OCI-M1 (cell line): Measurements from ENCODE around the gene AGMAT.

Experiments used
- DNase-seq: peaks from one replicate; lab custom pipeline; 2025; lab: John Stamatoyannopoulos, UW

Gene AGMAT

DNA sequence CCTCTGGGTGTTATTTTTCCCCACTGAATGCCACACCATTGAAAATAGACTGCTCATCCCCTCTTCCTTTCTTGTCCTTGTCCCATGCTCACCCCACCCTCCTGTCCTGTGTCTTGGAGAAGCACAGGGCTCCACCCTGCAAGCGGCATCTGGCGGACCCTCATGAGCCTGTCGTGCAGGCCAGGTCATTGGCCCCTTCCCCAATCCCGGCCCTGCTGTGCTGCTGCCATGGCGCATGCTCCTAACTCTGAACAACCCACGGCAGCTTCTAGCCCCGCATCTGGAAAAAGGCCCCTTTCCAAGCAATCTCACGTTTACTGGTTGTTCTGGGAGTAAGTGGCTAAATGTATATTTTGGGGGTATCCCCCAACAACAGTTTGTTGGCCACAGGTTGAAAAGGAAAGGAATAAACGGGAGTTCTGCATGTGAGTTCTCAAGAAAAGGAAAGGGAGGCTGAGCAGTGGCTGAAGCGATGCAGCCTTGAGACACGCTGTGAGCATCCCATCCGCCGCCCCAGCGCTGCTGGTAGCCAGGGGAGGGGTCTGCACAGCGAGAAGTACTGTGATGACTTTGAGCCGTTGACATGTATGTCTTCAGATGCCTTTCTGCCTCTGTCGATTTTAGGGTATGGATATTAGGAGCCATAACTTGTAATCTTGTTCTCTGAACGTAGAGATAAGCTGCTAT, 16.3 kb downstream of the AGMAT start:
- no peak for DNase-seq

DNA sequence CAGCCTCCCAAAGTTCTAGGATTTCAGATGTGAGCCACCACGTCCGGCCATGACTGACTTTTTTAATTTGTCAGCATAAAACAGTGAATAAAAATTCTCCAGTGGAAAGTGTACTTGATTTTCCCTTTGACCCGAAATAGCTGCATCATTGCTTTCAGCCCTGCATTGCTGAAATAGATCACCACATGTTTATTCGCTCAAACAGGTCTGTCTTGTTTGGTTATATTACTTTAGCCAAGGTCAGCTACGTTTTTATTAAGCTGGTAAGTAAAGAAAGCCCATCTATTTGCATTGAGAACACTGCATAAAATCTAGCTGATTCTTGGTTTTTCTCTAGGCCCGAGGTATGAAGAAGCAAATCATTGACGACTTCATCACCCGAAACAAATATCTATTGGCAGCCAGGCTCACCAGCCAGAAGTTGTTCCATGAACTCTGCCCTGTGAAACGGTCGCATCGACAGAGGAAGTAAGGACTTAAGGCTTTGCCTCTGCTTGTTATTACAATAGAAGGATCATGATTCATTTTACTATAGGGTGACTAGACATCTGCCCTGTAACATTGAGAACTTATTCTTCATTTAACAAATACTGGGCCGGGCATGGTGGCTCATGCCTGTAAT, 25.6 kb downstream of the AGMAT start:
- DNase-seq: no peak

DNA sequence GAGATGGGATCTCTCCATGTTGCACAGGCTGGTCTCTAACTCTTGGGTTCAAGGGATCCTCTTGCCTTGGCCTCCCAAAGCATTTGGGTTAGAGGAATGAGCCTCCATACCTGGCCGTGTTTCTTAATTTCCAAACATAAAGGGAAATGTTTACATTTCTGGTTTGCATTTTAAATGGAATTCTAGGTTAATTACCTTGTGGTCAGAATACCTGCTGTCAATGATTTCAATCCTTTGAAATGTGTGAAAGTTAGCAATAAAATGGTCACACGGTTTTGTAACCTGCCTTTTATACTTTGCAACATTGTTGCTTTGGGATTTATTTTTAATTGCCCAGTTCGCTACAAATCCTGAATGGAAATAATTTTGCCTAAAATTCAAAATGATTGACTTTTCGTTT, 26.3 kb downstream of the AGMAT start:
- no peak for DNase-seq

DNA sequence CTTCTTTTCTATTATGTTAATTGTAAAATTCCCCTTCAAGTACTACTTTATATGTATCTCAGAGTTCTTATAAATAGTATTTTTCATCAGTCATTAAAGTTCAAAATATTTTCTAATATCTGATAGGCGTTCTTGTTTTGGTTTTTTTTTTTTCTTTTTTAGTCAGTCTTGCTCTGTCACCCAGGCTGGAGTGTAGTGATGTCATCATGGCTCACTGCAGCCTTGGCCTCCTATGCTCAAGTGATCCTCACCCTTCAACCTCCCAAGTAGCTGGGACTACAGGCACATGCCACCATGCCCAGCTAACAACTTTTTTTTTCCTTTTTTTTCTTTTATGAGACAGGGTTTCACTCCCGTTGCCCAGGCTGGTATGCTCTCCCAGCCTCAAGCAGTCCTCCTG, 27.3 kb downstream of the AGMAT start:
- DNase-seq: no peak

DNA sequence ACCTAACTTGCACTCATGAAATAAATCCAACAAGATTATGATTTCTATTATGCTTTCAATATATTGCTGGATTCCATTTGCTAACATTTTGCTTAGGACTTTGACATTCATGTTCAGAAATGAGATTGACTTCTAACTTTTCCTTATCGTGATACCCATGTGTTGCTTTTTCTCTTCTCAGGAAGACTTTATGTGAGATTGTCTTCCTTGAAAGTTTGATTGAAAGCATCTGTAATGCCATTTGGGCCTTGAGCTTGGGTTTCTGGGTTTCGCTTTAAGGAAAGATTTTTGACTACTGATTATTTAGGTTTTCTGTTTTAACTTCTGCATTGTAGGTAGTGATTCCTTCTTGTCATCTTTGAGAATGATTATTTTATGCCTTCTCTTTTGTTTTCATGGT, 27.8 kb downstream of the AGMAT start:
- DNase-seq: no peak

DNA sequence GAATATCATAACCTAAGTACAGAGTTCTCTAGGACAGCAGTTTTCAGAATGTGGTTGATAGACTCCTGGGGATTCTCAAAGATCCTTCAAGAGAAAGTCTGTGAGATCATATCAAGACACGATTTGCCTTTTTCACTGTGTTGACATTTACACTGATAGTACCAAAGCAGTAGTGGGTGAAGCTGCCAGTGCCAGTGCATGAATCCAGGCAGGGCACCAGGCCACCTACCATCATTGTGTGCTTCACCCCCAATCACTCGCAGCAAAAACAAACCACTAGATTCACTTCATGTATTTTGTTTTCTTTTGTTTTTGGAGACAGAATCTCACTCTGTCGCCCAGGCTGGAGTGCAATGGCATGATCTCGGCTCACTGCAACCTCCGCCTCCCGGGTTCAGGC, 34.3 kb downstream of the AGMAT start:
- DNase-seq: no peak

DNA sequence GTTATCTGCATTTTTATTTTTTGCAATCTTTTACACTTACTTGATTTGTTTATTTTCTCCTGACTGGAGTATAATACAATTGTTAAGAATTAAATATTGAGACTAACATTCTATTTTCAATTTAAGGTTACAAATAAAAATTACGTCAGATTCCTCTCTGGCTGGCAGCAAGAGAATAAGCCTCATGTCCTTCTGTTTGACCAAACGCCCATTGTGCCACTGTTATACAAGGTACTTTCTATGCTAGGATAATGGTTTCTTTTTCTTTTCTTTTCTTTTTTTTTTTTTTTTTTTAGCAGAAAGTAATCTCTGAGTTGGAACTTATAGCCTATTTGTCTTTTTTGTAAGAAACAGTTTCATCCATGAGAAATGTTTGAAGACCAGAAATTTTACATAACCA, 38.2 kb downstream of the AGMAT start:
- DNase-seq: no peak

DNA sequence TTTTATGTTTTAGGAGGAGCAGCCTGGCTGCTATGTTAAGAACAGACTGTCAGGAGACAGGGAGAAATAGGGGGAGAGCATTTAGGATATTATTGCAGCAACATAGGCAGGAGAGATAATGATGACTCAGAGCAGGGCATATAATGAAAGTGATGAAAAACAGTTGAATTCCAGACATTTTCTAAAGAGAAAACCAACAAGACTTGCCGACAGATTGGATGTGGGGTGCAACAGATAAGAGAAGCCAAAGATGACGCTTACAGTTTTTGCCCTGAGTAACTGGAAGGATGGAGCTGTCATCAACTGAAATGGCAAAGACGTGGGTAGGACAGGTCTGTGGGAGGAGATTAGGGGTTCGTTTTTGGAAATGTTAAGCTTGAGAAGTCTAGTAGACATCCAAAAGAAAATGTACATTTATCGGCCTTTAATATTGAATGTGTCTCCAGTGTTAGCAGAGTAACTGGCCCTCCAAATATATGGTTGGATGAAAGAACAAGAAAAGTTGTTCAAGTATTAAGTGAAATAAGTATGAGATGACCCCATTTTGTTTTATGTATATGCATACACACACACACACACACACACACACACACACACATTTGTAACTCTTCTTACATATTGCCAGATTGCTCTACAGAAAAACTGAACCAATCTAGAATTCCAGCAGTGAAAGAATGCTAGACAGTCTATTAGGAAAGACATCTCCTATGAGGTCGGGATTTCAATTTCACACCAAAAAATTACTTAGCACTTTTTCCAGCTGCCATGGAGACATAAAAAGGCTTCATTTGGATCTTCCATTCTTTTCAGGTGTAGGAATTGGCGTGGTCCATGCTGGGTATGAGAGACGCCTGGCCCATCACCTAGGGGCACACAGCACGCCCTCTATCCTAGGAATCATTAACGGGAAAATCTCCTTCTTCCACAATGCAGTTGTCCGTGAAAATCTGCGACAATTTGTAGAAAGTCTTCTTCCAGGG, 41.0 kb downstream of the AGMAT start:
- peak; percentile 85 for DNase-seq

DNA sequence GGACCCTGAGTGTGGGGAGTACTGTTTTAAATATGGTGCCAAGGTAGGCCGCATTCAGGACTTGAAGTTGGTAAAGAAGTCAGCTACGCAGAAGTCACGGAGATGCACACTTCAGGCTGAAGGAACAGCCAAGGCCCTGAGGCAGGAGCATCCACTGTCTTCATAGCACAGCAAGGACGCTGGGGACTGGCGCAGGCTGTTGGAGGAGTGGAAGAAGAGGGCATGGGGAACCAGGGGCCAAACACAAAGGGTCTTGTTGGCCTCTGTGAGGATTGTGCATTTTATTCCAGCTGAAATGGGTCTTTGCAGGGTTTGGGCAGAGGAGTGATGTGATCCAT, 41.6 kb downstream of the AGMAT start:
- no peak for DNase-seq

DNA sequence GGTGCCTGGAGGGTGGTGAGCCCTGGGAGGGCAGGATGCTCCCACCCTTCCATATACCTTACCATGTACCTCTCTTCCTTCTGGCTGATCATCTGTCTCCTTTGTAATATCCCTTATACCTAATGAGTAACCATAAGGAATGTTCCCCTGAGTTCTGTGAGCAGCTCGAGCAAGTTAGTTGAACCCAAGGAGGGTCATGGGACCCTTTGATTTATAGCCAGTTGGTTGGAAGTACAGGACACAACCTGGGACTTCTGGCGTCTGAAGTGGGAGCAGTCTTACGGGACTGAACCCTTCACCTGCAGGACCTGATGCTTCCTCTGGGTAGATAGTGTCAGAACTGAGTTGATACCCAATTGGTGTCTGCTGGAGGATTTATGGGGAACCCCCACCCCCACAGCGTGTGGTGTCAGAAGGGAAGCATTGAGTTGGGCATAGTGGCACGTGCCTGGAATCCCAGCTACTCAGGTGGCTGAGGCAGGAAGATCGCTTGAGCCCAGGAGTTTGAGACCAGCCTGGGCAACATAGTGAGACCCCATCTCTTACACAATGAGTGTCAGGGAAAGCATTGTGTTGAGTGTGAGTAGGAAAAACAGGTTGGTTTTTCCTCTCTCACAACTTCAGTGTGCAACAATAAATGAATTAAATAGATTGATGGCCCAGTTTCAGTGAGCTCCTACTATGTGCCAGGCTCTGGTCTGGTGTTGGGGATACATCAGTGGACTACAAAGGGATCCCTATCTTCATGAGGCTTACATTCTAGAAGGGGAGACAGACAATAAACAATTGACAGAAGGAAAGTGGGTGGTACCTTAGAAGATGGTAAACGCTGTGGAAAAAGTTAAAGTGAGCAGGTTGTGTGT, 42.2 kb downstream of the AGMAT start:
- DNase-seq: no peak

DNA sequence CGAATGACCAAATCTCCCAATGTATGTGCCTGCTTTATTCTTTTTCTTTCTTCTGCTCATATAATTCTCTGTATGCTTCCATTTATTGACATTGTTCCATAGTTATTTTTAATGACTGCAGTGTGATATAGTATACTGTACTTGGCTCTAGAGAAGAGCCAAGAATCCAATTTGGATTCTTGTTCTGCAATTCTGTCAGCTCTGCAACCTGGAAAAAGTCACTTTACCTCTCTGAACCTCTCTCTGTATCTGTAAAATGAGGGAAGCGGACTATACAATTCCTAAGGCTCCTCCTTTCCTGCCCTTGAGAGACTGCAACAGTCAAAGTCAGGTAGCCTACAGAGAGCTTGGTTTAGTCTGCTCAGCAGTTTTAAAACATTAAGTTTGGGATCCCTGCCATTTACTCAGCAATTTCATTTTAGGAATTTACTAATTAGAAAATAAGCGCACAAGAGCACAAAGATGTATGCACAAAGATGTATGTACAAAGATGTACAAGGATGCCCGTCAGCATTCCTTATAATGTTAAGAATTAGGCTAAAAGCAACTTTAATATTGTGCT, 43.5 kb downstream of the AGMAT start:
- DNase-seq: no peak

DNA sequence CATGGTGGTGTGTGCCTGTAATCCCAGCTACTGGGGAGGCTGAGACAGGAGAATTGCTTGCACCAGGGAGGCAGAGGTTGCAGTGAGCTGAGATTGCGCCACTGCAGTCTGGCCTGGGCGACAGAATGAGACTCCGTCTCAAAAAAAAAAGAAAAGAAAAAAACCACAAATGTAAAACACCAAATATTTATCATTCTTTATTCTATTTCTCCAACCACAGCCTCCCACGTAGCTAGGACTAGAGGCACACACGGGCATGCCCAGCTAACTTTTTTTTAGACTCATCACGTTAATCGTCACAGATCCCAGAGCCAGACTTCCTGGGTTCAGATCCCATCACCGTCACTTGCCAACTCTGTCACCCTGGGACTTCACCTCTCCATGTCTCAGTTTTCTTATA, 44.7 kb downstream of the AGMAT start:
- no peak for DNase-seq

DNA sequence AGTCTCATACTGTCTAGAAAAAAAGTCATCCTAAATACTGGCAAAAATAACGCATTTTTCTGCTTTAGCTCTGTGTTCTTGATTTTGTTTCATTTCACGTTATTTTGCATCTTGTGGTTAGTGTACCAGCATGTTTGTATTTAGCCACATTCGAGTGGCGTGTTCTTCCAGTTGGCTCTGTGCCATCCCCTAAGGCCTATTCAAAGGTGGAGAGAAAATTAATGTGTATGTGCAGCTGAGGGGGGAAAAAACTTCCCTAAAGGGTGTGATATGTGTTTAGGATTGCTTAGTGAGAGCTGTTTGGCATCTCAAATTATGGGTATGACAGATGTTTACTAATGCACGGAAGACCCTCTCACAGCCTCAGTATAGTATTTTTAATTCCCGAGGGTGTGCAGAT, 46.1 kb downstream of the AGMAT start:
- no peak for DNase-seq

DNA sequence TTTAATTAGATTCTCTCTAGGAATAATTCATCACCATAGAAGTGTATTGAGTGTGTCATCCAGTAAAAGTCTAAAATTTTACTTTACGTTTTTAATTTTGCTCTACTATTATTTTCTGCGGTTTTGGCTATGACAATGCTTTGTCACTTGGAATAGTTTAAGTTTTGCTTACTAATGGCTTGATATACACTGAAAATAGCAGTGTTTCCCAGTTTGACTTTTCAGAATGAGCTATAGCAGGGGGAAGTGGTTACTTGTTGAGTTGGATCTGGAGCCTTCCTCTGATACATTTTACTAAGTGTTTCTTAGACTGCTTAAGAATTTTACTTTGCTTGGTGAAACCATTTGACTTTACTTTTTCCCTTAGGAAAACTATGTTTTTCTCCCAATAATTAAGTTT, 53.2 kb downstream of the AGMAT start:
- DNase-seq: no peak

DNA sequence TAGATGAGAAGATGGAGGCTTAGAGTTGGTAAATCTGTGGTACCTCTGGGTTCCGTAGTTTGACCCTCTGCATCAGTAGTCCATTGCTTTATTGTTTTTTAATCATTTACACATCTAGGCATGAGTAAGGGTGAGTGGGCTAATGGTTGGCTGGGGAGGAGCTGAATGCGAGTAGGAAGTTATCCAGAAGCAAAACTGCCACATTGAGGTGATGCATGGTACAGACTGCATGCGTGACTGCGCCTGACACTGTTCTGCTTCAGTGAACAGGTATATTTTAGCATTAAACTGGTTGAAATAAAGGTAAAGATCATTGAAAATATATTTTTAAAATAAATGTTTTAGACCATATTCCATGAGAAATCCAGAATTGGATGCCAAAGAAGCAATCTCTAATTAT, 53.8 kb downstream of the AGMAT start:
- DNase-seq: no peak

DNA sequence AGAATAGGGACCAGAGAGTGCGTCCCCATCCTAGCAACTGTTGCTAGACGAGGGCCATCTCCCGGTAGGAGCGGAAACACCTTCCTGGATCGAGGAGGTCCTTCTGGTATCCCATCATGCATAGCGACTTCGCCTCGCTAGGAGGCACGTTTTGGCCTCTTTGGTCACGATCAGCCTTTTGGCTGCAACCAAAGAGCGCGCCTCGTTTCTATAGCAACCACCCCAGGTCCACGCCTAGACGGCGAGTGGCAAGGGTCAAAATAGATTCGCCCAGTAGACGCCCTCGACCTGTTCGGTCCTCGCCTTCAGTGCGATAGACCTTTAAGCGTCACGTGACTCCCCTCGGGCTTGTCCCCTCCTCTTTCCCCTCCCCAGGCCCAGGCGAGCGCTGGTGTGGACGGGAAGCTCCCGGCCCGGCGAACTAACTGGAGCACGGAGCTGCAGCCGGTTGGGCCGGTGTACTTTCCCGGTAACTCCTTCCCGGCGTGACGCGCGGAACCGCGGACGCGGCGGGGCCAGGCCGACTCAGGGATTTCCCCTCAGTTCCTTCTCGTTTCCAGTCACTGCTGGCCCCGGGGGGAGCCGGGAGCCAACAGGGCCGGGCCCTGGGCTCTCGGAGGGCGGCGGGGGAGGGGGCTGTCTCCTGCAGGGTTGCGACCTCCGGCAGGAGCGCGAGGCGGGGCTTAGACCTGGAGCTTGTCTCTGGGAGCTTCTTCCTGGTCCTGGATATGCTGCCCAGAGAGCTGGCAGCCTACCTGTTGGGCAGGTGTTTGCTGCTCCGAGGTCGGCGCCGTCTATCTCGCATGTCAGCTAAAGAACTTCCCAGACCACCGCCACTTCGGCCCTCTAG, 58.1 kb downstream of the AGMAT start, which contains the start of gene DNAJC16:
DNAJC16 (plus strand) TSS at position 359 of the 850 bp plus-strand sequence. CDS start 2,258 bp downstream, outside the sequence.
- peak; percentile 100 for DNase-seq

DNA sequence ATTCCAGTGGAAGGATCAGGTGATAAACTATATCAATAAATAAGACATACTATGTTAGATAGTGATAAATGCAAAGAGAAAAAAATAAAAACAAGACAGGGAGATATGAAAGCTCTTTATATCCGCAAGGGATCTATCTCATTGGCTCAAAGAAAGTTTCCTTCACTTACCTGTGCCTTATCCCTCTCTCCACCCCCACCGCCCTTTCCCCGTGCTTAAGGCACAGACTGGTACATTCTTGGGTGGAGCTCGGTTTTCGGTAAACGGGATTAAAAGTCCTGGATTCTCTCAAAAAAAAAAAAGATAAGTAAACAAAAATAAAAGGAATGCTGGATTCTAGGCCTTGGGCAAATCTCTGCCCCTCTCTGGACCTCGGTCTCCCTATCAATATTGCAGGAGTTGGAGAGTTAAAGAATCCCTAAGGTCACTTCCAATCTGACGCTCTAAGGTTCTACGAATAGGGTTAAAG, 58.8 kb downstream of the AGMAT start:
- no peak for DNase-seq

DNA sequence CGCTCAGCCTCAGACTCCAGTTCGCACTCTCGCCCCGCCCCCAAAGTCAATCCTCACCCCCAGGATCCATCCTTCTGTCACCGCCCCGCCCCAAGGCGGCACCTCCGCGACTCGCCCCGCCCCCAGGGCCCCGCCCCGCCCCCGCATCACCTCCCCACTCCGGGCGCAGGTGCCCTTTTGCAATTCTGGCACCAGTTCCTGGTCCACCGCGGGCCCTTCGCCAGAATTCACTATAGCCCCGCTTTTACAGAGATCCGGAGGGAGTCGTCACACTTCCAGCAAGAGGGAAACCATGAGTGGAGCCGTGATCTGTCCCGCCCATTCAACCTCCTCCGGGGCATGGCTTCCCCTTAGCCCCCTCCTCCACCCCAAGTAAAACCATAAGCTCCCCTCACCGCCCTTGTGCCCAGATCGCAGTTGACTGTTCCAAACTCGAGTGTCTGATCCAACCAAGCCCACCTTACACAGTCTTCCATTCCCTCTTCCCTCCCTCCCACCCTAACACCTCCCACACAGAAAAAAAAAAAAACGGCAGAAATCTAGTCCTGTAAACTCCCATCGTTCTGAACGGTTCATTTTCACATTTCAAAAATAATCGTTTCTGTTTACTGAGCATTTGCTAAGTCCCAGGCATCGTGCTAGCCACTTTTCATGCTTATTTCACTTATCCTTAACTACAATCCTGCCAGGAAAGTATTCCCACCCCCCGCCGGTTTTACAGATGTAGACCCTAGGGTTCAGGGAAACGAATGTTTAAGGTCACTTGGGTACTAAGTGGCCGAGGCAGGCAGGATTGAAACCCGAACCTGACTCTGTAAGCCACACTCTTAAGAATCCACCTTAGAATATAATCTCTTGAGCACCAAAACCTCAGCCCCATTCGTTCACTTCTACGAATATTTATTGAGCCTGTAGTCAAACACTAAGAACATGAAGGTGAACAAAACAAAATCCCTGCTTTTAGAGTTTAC, 59.5 kb downstream of the AGMAT start:
- peak; percentile 47 for DNase-seq
